NCI-H1048 (cell line): ENCODE data around the gene MUC5B.

Source experiments
- DNase-seq: peaks from one replicate; lab custom pipeline; 2025; lab: John Stamatoyannopoulos, UW

The MUC5B gene

GRCh38 chr11:1285876-1286275 lies 63.0 kb downstream of the MUC5B start:
- no peak for DNase-seq

DNA sequence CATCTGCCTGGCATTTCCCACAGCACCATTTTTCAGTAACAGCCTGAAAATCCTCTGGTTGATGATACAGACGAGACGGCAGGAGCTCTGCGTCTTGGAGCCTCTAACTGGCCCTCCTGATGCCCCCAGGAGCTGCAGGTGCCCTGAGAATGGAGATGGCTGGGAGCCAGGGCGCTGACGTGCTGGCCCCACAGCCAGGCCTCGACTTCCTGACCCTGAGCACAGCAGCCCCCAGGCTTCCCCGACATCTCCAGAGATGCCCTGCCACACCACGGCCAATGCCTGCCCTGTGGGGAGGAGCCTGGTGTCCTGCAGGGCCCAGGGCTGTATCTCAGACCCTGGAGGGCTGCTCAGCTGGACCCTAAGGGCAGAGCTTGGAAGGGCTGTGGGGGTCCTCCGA lies 65.1 kb downstream of the MUC5B start:
- DNase-seq = no peak

- no peak for DNase-seq
Observed at GRCh38 chr11:1288426-1289151, 65.7 kb downstream of the MUC5B start.

GRCh38 chr11:1289211-1289935 lies 66.5 kb downstream of the MUC5B start:
- no peak for DNase-seq

- no peak for DNase-seq
Observed at GRCh38 chr11:1290052-1291040, 67.5 kb downstream of the MUC5B start.

DNA sequence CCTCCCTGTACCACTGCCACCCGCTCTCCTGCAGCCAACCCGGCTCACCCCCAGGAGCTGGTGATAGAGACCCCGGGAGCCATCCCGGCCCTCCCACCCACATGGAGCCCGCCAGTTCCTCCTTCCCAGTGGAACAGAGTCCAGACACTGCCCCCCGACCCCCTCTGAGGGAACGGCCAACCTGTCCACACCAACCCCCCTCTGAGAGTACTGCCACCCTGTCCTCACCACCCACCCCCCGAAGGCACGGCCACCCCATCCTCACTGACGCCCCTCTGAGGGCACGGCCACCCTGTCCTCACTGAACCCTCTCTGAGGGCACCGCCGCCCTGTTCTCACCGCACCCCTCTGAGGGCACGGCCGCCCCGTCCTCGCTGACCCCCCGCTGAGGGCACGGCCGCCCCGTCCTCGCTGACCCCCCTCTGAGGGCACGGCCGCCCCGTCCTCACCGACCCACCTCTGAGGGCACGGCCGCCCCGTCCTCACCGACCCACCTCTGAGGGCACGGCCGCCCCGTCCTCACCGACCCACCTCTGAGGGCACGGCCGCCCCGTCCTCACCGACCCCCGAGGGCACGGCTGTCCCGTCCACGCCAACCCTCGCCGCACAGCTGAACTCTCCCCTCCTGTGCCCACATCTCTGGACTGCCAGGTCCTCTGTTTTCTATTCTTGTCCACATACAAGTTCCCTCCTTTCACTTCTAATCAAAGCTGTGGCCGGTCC lies 68.6 kb downstream of the MUC5B start:
- no peak for DNase-seq

DNA sequence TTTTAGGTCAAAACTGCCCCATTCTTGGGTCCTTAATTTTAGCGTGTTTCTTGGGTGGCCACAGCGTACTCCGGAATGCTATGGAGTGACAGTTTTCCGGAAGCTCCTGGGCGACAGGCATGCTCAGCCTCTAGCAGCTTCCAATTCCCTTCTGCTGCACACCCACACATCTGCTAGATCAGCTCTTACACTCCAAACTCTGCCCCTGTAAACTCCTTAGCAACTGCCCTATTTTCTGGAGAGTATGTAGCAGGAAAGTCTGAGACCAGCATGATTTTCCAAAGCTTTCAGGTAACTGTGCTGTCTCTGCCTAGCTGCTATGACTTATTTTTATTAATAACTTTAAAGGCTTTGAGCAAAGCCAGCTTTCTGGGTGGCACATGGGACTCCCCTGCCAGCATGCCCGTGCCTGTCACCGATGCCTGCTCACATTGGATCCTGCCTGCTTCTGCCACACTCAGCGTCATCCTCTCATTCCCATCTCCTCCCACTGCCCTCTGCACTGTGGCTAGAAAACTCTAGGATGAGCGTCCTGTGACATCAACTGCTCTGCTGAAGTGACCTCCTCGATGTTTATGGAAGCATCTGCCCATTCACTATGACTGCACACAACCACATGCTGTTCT lies 69.3 kb downstream of the MUC5B start:
- no peak for DNase-seq

DNA sequence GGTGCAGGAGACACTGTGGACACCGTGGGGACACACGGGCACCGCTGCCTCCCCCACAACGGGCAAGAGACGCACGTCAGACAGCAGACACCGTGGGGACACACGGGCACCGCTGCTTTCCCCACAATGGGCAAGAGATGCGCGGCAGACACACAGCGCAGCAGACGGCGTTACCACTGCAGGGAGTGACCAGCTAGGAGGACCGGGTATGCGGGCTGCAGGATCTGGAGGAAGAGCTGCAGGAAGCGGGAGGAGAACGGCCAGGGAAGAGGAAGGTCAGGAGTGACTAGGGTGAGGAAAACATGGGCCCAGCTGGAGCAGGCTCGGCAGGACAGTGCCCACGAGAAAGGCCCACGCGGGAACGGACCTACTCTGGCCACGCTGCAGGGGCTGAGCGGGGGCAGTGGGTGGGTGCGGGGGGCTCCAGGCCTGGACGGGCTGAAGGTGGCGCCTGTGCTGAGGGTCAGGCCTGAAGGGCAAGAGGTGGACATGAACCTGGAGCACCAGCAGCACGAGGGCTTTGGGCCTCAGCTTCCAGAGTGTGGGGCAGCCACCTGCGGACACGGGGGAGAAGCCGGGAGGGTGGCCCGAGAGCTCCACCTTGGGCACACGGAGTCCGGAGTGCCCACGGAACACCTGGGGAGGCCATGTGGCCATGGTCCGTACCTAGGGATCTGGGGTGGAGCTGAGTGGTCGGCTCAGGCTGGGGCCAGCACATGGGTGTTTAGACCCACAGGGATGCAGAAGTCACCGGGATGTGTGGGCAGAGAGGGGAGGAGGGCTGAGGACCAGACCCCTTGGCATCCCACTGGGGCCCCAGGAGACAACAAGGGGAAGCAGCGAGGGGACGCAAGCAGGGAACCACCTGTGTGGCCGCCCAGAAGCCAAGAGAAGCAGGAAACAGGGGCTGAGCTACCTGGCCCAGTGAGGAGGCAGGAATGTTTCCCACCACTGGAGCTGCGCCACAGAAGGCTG lies 70.1 kb downstream of the MUC5B start:
- DNase-seq = no peak

DNA sequence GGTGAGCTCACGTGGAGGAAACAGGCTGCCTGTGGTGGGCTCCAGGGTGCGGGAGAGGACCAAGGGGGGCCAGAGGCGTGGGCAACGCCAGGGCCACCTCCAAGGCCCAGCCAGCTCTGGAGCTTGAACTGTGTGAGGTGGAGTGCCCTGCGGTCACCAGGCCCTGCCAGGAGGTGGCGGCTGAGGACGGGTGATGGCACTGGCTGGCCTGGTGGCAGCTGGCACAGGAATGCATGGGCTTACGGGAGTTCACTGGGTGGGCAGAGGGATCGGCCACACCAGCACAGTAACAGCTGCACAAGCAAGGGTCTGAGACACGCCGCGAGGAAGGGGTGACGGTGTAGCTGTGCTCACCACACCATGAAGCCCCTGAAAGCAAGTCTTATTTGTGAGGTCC lies 70.8 kb downstream of the MUC5B start:
- no peak for DNase-seq

DNA sequence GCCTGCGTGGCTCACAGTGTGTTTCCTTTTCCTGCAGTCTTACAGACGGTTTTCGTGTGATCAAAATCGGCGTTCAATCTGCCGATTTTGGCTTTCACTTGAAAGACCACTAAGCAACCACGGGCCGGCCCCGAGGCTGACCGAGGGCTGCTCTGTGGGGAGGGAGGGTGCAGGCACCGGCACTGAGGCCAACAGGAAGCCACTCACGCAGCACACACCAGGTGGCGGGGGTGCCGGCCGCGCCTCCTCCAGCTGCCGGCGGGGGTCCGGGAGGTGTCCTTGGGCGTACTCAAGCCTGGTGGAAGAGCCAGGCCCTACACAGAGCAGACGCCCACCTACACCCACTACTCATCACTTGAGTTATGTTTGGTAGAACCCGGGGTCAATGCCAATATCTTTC lies 72.2 kb downstream of the MUC5B start:
- DNase-seq = no peak

- no peak for DNase-seq
Observed at GRCh38 chr11:1295591-1295990, 72.7 kb downstream of the MUC5B start.

DNA sequence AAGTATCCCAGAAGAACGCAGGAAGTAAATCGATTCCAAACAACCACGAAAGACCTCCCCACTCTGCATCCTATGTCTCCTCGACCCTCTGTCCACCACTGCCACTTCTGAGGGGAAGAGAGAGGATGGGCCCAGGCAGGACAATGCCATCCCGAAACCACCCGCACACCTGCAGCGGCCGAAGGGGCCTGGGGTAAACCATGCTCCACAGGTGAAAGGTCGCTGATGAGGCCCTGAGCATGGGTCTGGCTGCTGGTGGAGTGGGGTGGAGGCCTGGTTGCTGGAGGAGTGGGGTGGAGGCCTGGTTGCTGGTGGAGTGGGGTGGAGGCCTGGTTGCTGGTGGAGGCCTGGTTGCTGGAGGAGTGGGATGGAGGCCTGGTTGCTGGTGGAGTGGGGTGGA lies 73.4 kb downstream of the MUC5B start:
- DNase-seq = no peak

DNA sequence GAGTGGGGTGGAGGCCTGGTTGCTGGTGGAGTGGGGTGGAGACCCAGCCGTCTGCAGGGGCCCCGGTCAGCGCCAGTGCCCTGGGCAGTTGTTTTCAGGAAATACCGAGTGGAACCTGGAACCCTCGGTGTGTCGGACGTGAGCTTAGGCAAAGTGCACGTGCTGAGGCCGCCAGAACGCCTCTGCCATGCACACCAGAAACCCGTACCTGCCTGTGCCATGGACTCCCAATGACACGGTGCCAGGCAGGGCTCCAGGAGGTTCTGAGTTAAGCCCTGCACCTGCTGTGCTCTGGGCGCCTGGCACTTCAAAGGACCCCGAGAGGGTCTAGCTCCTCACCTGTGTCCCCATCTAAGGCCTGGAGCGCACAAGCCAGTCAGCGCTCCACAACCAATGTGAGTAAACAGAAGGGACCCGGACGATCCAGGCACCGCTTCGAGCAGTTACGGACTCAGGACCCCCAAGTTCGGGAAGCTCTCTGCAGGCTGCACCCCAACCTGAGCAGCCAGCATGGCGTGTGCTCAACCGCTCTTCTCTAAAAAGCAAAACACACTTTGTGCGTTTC lies 74.2 kb downstream of the MUC5B start:
- DNase-seq = no peak

- DNase-seq = no peak
Observed at GRCh38 chr11:1297576-1298473, 75.0 kb downstream of the MUC5B start.

- no peak for DNase-seq
Observed at GRCh38 chr11:1298695-1299492, 76.0 kb downstream of the MUC5B start.

- DNase-seq = no peak
Observed at GRCh38 chr11:1299621-1300020, 76.8 kb downstream of the MUC5B start.

DNA sequence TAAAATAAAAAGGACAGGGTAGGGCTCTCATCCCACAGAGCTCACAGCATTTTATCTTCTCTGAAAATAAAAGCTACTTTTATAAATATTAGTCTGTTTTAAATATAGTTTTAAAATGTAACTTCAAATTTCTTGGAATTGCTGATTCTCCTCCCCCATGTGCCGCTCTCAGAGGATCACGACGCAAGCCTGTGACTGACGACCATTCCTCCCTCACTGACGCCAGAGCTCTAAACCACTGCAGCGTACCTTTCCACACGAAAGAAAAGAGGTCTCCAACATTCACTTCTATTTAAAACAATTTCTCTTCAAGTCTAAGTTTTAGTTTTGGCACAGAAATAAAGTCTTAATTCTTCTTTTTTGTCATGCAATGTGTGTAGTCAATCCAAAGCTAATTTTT lies 77.3 kb downstream of the MUC5B start:
- DNase-seq = no peak
